AG09319 (cell line): ENCODE measurements around the gene LAMA4.

Experiments
- DNase-seq: peaks from one replicate; pipeline ENCODE4 v3.0.0-alpha.2; 2010; ENCODE audit warnings: low read depth; ENCODE audit errors: extremely low read depth
- CTCF ChIP-seq: IDR thresholded peaks from 2 replicates; pipeline ENCODE4 v1.5.1; 2011; ENCODE audit warnings: low read depth, mild to moderate bottlenecking, inconsistent platforms, low read length, moderate library complexity

LAMA4 gene

GRCh38 chr6:112085286-112086065 is 168.9 kb downstream of the LAMA4 start:
- TF ChIP-seq CTCF = no peak
- DNase-seq = no peak

- TF ChIP-seq CTCF = no peak
- DNase-seq = no peak
Observed at GRCh38 chr6:112081569-112081968, 172.8 kb downstream of the LAMA4 start.

GRCh38 chr6:112066606-112067005 is 187.8 kb downstream of the LAMA4 start:
- TF ChIP-seq CTCF = no peak
- no peak for DNase-seq

GRCh38 chr6:112065426-112065986 is 188.9 kb downstream of the LAMA4 start:
- no peak for TF ChIP-seq CTCF
- DNase-seq = no peak

- no peak for DNase-seq
- no peak for TF ChIP-seq CTCF
Observed at GRCh38 chr6:112062966-112063365, 191.4 kb downstream of the LAMA4 start.

- DNase-seq = no peak
Observed at GRCh38 chr6:112061605-112062004, 192.8 kb downstream of the LAMA4 start.

More at GRCh38 chr6:112061605-112062004, 192.8 kb downstream of the LAMA4 start:
- TF ChIP-seq CTCF = no peak
